Neural crest cell (in vitro differentiated cells): Measurements from ENCODE around the gene RHD. TPM values are rescaled to one million over a fixed set of nuclear protein-coding genes. Genes with fewer than 3 reads are reported as not detected.
A peak's percentile ranks its signal among the peaks of the same experiment; 100 is the strongest.

ENCODE experiments used
- DNase-seq: peaks from one replicate; pipeline ENCODE4 v3.0.0; 2021; ENCODE audit warnings: low read depth, mixed read lengths, low spot score
- H3K27ac Mint-ChIP-seq: one replicate; pipeline ENCODE4 v1.8.0; 2021; ENCODE audit warnings: mild to moderate bottlenecking, mixed read lengths; ENCODE audit not compliant: unreplicated experiment
- H3K27me3 Mint-ChIP-seq: 2 replicates; pipeline ENCODE4 v1.8.0; 2021; ENCODE audit warnings: low read depth, mild to moderate bottlenecking, mixed read lengths
- H3K36me3 Mint-ChIP-seq: 2 replicates; pipeline ENCODE4 v1.8.0; 2021; ENCODE audit warnings: low read depth, mild to moderate bottlenecking, mixed read lengths
- H3K4me1 Mint-ChIP-seq: 2 replicates; pipeline ENCODE4 v1.8.0; 2021; ENCODE audit warnings: mixed read lengths
- H3K4me3 Mint-ChIP-seq: one replicate; pipeline ENCODE4 v1.8.0; 2021; ENCODE audit warnings: mild to moderate bottlenecking, mixed read lengths
- H3K9me3 Mint-ChIP-seq: 2 replicates; pipeline ENCODE4 v1.8.0; 2021; ENCODE audit warnings: mixed read lengths
- CTCF ChIP-seq: fragments of 200-600 bp; sonication (generic); conservative IDR thresholded peaks from 2 replicates; pipeline ENCODE4 v1.5.0; 2021; ENCODE audit warnings: antibody characterized with exemption, mild to moderate bottlenecking
- total RNA-seq: library from RNA; stranded (reverse); gene quantifications from 2 replicates; pipeline ENCODE4 v1.2.1, GENCODE V29; 2021

The RHD gene
- total RNA-seq, 1 donor from 2014 or later, result 0.07 TPM

- peaks cover 25% of the 10 kb centered on the region for H3K4me1 Mint-ChIP-seq
- no peak for TF ChIP-seq CTCF
- peak within 1 kb of the TSS; percentile 96 for H3K4me3 Mint-ChIP-seq
- no peaks in the 10 kb centered on the region for H3K27me3 Mint-ChIP-seq
- no peaks in the 10 kb centered on the region for H3K36me3 Mint-ChIP-seq
- peak; percentile 90 for DNase-seq
- no peaks in the 10 kb centered on the region for H3K9me3 Mint-ChIP-seq
- H3K27ac Mint-ChIP-seq, result peak within 1 kb of the TSS; percentile 93
Observed at GRCh38 chr1:25338188-25338981, 66.1 kb downstream of the RHD start, which contains the start of gene TMEM50A. TMEM50A (plus strand) TSS chr1:25338334; CDS start chr1:25340487, 2,153 bp downstream.

- DNase-seq, result no peak
- no peak for TF ChIP-seq CTCF
- Mint-ChIP-seq H3K4me3 (peak overlapping the region; percentile 96), H3K4me1 (peaks cover 25% of the 10 kb centered on the region), H3K36me3 (peaks cover 3% of the 10 kb centered on the region), H3K27me3 (no peaks in the 10 kb centered on the region), H3K27ac (peak overlapping the region; percentile 93), H3K9me3 (no peaks in the 10 kb centered on the region)
Observed at GRCh38 chr1:25338986-25339385, 66.7 kb downstream of the RHD start.

- H3K4me3 Mint-ChIP-seq, result peak overlapping the region; percentile 31
- no peak for DNase-seq
- H3K4me1 Mint-ChIP-seq, result peaks cover 20% of the 10 kb centered on the region
- peaks cover 3% of the 10 kb centered on the region for H3K36me3 Mint-ChIP-seq
- TF ChIP-seq CTCF, result no peak
- no peaks in the 10 kb centered on the region for H3K27me3 Mint-ChIP-seq
- H3K9me3 Mint-ChIP-seq, result no peaks in the 10 kb centered on the region
- peak overlapping the region; percentile 50 for H3K27ac Mint-ChIP-seq
Observed at GRCh38 chr1:25341746-25342145, 69.4 kb downstream of the RHD start.

DNA sequence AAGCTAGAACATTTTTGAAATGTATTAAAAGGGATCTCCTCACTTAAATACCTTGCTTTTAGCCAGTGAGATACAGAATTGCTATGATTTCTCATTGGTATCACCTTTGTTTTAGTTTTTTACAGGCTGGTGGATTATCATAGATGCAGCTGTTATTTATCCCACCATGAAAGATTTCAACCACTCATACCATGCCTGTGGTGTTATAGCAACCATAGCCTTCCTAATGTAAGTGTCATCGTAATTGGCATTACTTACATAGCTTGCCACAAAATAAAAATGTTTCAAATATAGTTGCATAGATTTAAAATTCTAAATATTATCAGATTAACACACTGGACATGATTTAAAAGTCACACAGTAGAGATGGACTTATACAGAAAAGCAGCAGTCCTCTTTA, 70.5 kb downstream of the RHD start:
- H3K36me3 Mint-ChIP-seq, result peaks cover 5% of the 10 kb centered on the region
- H3K4me3 Mint-ChIP-seq, result no peak overlapping the region

GRCh38 chr1:25343872-25344271, 71.6 kb downstream of the RHD start:
- Mint-ChIP-seq H3K27me3 (no peaks in the 10 kb centered on the region), H3K4me1 (peaks cover 16% of the 10 kb centered on the region), H3K36me3 (peaks cover 8% of the 10 kb centered on the region), H3K27ac (no peak overlapping the region), H3K4me3 (no peak overlapping the region), H3K9me3 (no peaks in the 10 kb centered on the region)
- no peak for TF ChIP-seq CTCF
- no peak for DNase-seq

More for the DNA sequence above, 70.5 kb downstream of the RHD start:
- H3K27ac Mint-ChIP-seq, result no peak overlapping the region
- no peak for DNase-seq
- no peaks in the 10 kb centered on the region for H3K27me3 Mint-ChIP-seq
- H3K4me1 Mint-ChIP-seq, result peaks cover 16% of the 10 kb centered on the region
- no peaks in the 10 kb centered on the region for H3K9me3 Mint-ChIP-seq
- no peak for TF ChIP-seq CTCF
